Karpas-422 (cell line): ENCODE measurements around the gene ANKRD31. TPM values are rescaled to one million over a fixed set of nuclear protein-coding genes. Genes with fewer than 3 reads are reported as not detected.
"Not testable (repeated sequence)": the region's sequence is repeated elsewhere in the genome, so short reads cannot be mapped to it uniquely, and the experiment has no call there.

Experiments used
- DNase-seq: peaks from one replicate; pipeline ENCODE4 v3.0.0-alpha.2; 2015
- H2AFZ ChIP-seq: fragments of 200-600 bp; sonication (generic); 2 replicates; pipeline ENCODE4 v1.6.1; 2014; ENCODE audit warnings: antibody characterized with exemption, low read length, mixed read lengths
- H3K27ac ChIP-seq: fragments of 200-600 bp; sonication (generic); 2 replicates; pipeline ENCODE4 v1.5.1; 2014; ENCODE audit warnings: mild to moderate bottlenecking, low read length, moderate library complexity
- H3K27me3 ChIP-seq: fragments of 200-600 bp; sonication (generic); 2 replicates; pipeline ENCODE4 v1.6.1; 2014; ENCODE audit warnings: low read length, mixed read lengths
- H3K36me3 ChIP-seq: fragments of 200-600 bp; sonication (generic); 2 replicates; pipeline ENCODE4 v1.6.1; 2014; ENCODE audit warnings: low read length, mixed read lengths; ENCODE audit not compliant: insufficient read depth
- H3K4me1 ChIP-seq: fragments of 200-600 bp; sonication (generic); 2 replicates; pipeline ENCODE4 v1.6.1; 2014; ENCODE audit warnings: mild to moderate bottlenecking, low read length, mixed read lengths
- H3K4me2 ChIP-seq: fragments of 200-600 bp; sonication (generic); 2 replicates; pipeline ENCODE4 v1.6.1; 2014; ENCODE audit warnings: low read length, low read depth, mild to moderate bottlenecking; ENCODE audit not compliant: poor library complexity, severe bottlenecking
- H3K4me3 ChIP-seq: fragments of 200-600 bp; sonication (generic); 2 replicates; pipeline ENCODE4 v1.5.1; 2014; ENCODE audit warnings: mild to moderate bottlenecking, antibody characterized with exemption, low read length, mixed read lengths
- H3K79me2 ChIP-seq: fragments of 200-600 bp; sonication (generic); 2 replicates; pipeline ENCODE4 v1.6.1; 2014; ENCODE audit warnings: mild to moderate bottlenecking, low read length, mixed read lengths
- H3K9ac ChIP-seq: fragments of 200-600 bp; sonication (generic); 2 replicates; pipeline ENCODE4 v1.6.0; 2014; ENCODE audit warnings: low read length
- H3K9me2 ChIP-seq: fragments of 200-600 bp; sonication (generic), shearing (Covaris generic); replicated peaks from 2 replicates; pipeline ENCODE4 v1.6.0; 2014; ENCODE audit warnings: mild to moderate bottlenecking, low read length, moderate library complexity; ENCODE audit not compliant: insufficient read depth
- H3K9me3 ChIP-seq: fragments of 300-700, 200-600 bp; sonication (generic); 2 replicates; pipeline ENCODE4 v1.6.1; 2014; ENCODE audit warnings: low read length, mixed read lengths
- H4K20me1 ChIP-seq: fragments of 200-600 bp; sonication (generic); 2 replicates; pipeline ENCODE4 v1.6.1; 2014; ENCODE audit warnings: mild to moderate bottlenecking, antibody characterized with exemption, low read length, low read depth; ENCODE audit not compliant: insufficient read depth
- total RNA-seq: library from RNA; depleted of rRNA; stranded (reverse); fragments of >200 nt; shearing (Covaris generic); gene quantifications from 2 replicates; pipeline ENCODE4 v1.2.3, GENCODE V29; 2014; ENCODE audit warnings: low replicate concordance

Gene ANKRD31
- total RNA-seq, 1 experiment from 2014 or later, result 0.30 TPM

- Histone ChIP-seq H3K9ac (no peak overlapping the region), H3K36me3 (no peaks in the 10 kb centered on the region), H3K27me3 (no peaks in the 10 kb centered on the region), H3K4me1 (no peaks in the 10 kb centered on the region), H3K9me3 (no peaks in the 10 kb centered on the region), H3K79me2 (no peaks in the 10 kb centered on the region), H3K4me3 (no peak overlapping the region), H3K9me2 (no peaks in the 10 kb centered on the region), H3K27ac (no peak overlapping the region), H3K4me2 (no peak overlapping the region), H2AFZ (no peak overlapping the region), H4K20me1 (no peaks in the 10 kb centered on the region)
- DNase-seq, result no peak
These were observed 47.3 kb downstream of the ANKRD31 start for GRCh38 chr5:75189353-75189752.

GRCh38 chr5:75185763-75186162, 50.9 kb downstream of the ANKRD31 start:
- Histone ChIP-seq H3K9me2 (no peaks in the 10 kb centered on the region), H3K4me3 (no peak overlapping the region), H3K4me1 (no peaks in the 10 kb centered on the region), H3K9ac (no peak overlapping the region), H3K79me2 (no peaks in the 10 kb centered on the region), H3K27ac (no peak overlapping the region), H3K36me3 (no peaks in the 10 kb centered on the region), H3K9me3 (no peaks in the 10 kb centered on the region), H3K4me2 (no peak overlapping the region), H3K27me3 (no peaks in the 10 kb centered on the region), H2AFZ (no peak overlapping the region), H4K20me1 (no peaks in the 10 kb centered on the region)
- DNase-seq, result no peak

- H3K27me3 ChIP-seq, H3K9me3 ChIP-seq, H3K9ac ChIP-seq, H3K4me2 ChIP-seq, H4K20me1 ChIP-seq, DNase-seq, H3K79me2 ChIP-seq, H3K9me2 ChIP-seq, H2AFZ ChIP-seq, H3K36me3 ChIP-seq, H3K27ac ChIP-seq, H3K4me1 ChIP-seq, H3K4me3 ChIP-seq: not testable (repeated sequence)
These were observed 60.7 kb downstream of the ANKRD31 start for GRCh38 chr5:75176009-75176408.

GRCh38 chr5:75174872-75175271, 61.8 kb downstream of the ANKRD31 start:
- H3K27ac ChIP-seq, H3K4me3 ChIP-seq, H3K9me2 ChIP-seq, H3K9me3 ChIP-seq, H4K20me1 ChIP-seq, H2AFZ ChIP-seq, H3K36me3 ChIP-seq, H3K4me1 ChIP-seq, H3K4me2 ChIP-seq, H3K9ac ChIP-seq, H3K27me3 ChIP-seq, DNase-seq, H3K79me2 ChIP-seq: not testable (repeated sequence)

- no peaks in the 10 kb centered on the region for H3K79me2 ChIP-seq
- H3K9ac ChIP-seq, result no peak overlapping the region
- H3K27me3 ChIP-seq, result no peaks in the 10 kb centered on the region
- no peaks in the 10 kb centered on the region for H4K20me1 ChIP-seq
- no peaks in the 10 kb centered on the region for H3K4me1 ChIP-seq
- no peaks in the 10 kb centered on the region for H3K9me3 ChIP-seq
- H3K9me2 ChIP-seq, result no peaks in the 10 kb centered on the region
- no peak overlapping the region for H3K4me2 ChIP-seq
- H2AFZ ChIP-seq, result no peak overlapping the region
- no peak overlapping the region for H3K27ac ChIP-seq
- H3K4me3 ChIP-seq, result no peak overlapping the region
- DNase-seq, result no peak
- H3K36me3 ChIP-seq, result no peaks in the 10 kb centered on the region
These were observed 67.2 kb downstream of the ANKRD31 start for GRCh38 chr5:75169516-75169915.

- Histone ChIP-seq H3K9me2 (no peaks in the 10 kb centered on the region), H4K20me1 (no peaks in the 10 kb centered on the region), H3K4me2 (no peak overlapping the region), H3K9ac (no peak overlapping the region), H3K36me3 (no peaks in the 10 kb centered on the region), H3K9me3 (no peaks in the 10 kb centered on the region), H2AFZ (no peak overlapping the region), H3K27ac (no peak overlapping the region), H3K79me2 (no peaks in the 10 kb centered on the region), H3K4me3 (no peak overlapping the region), H3K4me1 (no peaks in the 10 kb centered on the region), H3K27me3 (no peaks in the 10 kb centered on the region)
- DNase-seq, result no peak
These were observed 68.5 kb downstream of the ANKRD31 start for GRCh38 chr5:75168026-75168735.

GRCh38 chr5:75167345-75167744, 69.3 kb downstream of the ANKRD31 start:
- H2AFZ ChIP-seq, result no peak overlapping the region
- H3K4me1 ChIP-seq, result no peaks in the 10 kb centered on the region
- no peak for DNase-seq
- no peak overlapping the region for H3K4me3 ChIP-seq
- H3K9me2 ChIP-seq, result no peaks in the 10 kb centered on the region
- no peaks in the 10 kb centered on the region for H3K27me3 ChIP-seq
- no peak overlapping the region for H3K27ac ChIP-seq
- no peaks in the 10 kb centered on the region for H3K36me3 ChIP-seq
- no peak overlapping the region for H3K4me2 ChIP-seq
- no peaks in the 10 kb centered on the region for H4K20me1 ChIP-seq
- H3K79me2 ChIP-seq, result no peaks in the 10 kb centered on the region
- H3K9ac ChIP-seq, result no peak overlapping the region
- no peaks in the 10 kb centered on the region for H3K9me3 ChIP-seq

GRCh38 chr5:75161508-75161907, 75.2 kb downstream of the ANKRD31 start:
- H3K9me2 ChIP-seq, H3K4me1 ChIP-seq, DNase-seq: not testable (repeated sequence)

More at GRCh38 chr5:75161508-75161907, 75.2 kb downstream of the ANKRD31 start:
- H3K27me3 ChIP-seq, H3K79me2 ChIP-seq, H3K9me3 ChIP-seq, H3K4me2 ChIP-seq, H3K9ac ChIP-seq, H2AFZ ChIP-seq, H3K36me3 ChIP-seq, H4K20me1 ChIP-seq, H3K27ac ChIP-seq, H3K4me3 ChIP-seq: not testable (repeated sequence)
